ENCODE measurements around the gene TNFRSF1A.

TNFRSF1A gene

DNA sequence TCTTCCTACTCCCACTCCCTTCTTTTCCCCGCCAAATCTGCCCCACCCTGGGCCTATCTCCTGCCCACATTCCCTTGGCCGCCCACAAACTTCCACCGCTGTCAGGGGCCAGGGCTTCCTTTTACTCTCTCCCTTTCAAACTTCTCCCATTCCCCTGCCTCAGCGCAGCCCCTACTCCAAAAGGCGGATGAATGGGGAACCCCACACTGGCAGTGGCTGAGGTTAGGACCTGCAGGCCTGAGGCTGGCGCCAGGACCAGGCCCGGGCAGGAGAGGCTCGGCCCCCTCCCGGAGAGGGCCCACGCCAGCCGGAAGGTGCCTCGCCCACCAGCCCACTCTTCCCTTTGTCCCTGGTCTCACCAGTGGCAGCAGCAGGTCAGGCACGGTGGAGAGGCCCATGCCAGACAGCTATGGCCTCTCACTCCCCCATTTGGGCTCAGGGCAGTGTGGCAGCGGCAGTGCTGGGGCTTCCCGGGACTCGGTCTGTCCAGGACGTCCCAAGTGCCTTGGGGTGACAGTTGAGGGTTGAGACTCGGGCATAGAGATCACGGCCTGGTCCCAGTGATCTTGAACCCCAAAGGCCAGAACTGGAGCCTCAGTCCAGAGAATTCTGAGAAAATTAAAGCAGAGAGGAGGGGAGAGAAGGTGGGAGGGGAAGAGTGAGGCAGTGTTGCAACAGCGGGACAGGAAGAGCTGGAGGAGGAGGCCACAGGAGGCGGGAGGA lies at the start of gene TNFRSF1A:
Gene TNFRSF1A, minus strand, starts transcription at position 660 of the 723 bp plus-strand sequence. Its CDS starts 262 bp downstream, at position 398.
- peak; percentile 38 for DNase-seq

DNA sequence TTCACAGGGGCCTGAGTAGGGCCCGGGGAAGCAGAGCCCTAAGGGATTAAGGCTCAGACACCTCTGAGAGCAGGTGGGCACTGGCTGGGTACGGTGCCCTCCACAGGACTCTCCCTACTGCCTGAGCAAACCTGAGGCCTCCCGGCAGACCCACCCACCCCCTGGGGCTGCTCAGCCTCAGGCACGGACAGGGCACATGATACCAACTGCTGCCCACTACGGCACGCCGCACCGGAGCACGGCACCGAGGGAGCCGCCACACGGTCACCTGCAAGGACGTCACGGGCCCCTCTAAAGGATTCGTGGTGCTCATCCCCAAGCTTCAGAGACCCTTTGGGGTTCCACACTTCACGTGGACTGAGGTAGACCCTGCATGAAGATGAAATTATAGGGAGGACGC lies 49.1 kb upstream of the TNFRSF1A start:
- DNase-seq = no peak

DNA sequence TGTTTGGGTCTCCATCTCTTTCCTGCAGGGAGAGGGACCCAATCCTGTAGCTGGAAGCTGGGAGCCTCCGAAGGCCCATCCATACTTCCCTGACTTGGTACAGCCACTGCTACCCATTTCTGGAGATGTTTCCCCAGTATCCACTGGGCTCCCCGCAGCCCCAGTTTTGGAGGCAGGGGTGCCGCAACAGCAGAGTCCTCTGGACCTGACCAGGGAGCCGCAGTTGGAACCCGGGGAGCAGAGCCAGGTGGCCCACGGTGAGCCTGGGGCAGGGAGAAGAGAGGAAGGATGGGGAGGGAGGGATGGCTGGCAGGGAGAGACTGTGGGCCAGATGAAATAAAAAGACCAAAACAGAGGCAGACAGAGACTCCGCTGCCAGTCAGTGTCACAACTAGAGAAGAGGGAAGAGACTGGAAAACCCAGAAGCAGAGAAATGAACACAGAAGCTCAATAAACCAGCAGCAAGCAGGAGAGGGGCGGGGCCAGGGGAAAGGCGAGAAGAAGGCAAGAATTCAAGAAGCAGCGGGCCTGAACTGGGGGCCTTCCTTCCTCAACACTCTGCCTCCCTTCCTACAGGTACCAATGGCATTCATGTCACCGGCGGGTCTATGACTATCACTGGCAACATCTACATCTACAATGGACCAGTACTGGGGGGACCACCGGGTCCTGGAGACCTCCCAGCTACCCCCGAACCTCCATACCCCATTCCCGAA lies 48.4 kb upstream of the TNFRSF1A start:
- no peak for DNase-seq

DNA sequence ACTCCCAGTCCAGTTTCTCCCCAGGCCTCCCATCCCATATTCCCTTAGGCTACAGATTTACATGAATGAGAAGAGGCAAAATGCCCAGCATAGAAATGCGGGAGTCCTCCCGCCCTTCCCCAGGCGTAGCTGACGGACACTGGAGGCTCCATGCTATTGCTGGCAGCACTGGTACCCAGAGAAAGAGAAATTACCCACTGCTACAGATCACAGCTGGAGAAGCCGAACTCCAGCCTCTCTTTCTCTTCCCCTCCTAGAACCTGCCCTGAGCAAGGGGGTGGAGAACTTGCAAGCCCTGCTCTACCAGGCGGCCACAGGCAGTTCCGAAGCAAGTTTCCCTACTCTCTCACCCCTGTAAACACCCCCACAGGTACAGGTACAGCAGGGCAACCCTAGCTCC lies 45.7 kb upstream of the TNFRSF1A start:
- no peak for DNase-seq

DNA sequence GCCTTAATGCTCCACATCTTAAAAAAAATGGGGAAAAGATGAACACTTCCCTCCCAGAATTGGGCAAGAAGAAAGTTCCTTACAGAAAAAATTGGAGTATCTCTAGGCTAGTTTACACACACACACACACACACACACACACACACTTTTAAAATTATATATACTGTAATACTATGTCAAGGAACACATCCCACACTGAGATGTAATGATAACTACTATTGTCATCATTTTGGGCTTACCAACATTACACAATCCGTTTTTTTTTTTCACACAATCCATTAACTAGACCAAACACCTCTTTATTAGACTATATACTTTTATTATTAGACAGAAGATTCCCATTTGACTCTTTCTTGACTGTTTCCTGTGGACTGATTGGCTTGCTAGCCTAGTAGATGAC lies 44.6 kb upstream of the TNFRSF1A start:
- DNase-seq = no peak

DNA sequence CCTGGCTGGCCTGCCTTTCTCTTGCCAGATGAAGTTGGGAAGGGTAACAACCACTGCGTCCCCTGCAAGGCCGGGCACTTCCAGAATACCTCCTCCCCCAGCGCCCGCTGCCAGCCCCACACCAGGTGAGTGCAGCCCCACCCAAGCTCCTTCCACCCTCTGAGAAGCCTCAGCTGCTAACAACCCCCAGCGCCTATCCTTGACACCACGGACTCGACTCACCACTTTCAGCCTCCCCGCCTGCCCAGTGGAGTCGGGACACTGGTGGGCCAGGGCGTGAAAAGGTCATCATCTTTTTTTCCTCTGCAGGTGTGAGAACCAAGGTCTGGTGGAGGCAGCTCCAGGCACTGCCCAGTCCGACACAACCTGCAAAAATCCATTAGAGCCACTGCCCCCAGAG lies 44.2 kb upstream of the TNFRSF1A start:
- DNase-seq = no peak

DNA sequence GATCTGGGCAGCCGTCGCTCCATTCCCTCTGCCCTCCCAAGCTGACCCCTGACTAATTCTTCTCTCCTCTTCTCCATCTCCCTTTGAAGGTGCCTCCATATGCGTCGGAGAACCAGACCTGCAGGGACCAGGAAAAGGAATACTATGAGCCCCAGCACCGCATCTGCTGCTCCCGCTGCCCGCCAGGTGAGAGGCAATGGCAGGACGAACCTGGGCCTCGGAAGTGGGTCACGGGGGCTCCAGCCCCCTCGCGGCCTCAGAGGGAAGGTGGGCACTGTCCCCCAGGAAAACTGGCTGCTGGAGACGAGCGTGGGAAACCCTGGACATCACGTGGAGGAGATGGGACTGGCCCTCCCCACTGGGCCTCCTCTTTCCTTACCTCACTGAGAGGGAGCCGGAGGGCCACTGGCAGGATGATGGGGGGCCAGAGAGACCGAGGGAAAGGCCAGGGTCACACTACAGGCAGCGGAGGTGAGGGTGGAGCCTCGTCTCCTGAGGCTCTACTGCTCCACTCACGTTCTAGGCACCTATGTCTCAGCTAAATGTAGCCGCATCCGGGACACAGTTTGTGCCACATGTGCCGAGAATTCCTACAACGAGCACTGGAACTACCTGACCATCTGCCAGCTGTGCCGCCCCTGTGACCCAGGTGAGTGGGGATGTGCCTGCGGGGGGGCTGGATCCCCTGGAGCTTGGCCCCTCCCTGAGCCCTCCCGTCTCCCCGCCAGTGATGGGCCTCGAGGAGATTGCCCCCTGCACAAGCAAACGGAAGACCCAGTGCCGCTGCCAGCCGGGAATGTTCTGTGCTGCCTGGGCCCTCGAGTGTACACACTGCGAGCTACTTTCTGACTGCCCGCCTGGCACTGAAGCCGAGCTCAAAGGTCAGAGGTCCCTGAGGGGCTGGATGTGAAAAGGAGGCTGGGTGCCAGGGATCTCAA lies 42.9 kb upstream of the TNFRSF1A start:
- DNase-seq = no peak

DNA sequence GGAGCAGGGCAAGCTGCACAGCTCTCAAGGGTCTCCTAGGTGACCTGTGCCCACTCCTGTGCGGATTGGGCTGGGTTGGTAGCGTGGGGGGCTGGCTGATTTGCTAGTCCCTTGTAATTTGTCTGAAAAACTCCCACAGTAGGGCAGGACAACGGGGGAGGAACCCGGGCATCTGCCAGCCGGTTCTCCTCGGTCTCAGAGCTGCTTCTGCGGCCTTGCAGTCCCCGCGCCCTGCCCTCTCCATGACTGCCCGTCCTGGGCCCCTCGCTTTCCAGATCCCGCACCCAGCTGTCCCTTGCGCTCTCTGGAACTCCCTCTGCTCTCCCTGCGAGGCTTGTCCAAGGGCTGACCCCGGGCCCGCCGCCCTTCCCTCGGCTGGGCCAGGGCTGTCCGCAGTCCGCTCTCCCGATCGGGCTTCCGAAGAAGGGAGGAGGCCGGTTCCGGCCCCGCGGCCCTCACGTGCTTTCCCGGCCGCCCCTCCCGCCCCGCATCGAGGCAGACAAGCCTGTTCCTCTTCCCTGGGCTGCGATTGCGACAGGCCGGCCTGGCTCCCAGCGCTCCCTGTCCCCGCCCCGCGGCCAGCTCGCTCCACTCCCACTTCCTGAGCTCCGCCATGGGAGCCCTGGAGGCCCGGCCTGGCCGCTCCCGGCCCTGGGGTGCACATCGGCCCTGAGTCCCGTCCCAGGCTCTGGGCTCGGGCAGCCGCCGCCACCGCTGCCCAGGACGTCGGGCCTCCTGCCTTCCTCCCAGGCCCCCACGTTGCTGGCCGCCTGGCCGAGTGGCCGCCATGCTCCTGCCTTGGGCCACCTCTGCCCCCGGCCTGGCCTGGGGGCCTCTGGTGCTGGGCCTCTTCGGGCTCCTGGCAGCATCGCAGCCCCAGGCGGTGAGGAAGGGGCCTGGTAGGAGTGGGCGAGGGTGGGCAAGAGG lies 42.0 kb upstream of the TNFRSF1A start, which contains the start of gene LTBR:
Gene LTBR, plus strand, starts transcription at position 591 of the 927 bp plus-strand sequence. Its CDS starts 197 bp downstream, at position 788.
- DNase-seq = peak; percentile 13

DNA sequence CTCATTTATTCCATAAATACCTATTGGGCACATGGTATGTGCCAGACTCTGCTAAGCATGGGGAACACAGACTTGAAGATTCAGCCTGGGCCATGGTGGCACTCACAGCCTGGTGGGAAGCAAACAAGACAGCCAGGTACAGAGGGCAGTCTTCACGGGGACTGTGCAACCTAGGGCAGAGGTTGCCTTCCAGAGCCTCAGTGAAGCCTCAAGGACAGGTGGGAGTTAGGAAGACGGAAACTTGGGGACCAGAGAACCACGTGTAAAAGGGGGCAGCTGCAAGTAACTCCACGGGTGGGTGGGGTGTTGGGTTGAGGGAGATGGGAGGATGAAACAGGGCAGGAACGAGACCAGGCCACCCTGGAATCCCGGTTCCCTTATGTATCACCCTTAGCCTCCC lies 41.1 kb upstream of the TNFRSF1A start:
- DNase-seq = no peak

DNA sequence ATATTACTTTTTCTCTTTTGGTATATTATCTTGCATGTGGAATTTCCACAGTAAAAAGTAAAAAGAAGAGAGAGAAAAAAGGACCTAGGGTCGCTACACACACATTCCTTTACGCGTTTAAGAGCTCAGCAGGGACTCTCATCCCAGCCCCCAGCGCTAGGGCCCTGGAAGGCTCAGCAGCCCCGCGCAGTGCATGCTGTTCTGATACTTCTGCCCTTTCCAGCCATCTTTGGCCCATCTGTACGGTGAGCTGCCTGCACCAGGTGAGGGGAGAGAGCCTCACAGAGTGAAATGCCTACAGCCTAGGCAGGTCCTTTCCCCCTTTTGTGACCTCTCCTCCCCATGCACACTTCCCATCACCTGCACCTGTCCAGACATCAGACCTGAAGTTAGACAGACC lies 40.5 kb upstream of the TNFRSF1A start:
- DNase-seq = no peak

DNA sequence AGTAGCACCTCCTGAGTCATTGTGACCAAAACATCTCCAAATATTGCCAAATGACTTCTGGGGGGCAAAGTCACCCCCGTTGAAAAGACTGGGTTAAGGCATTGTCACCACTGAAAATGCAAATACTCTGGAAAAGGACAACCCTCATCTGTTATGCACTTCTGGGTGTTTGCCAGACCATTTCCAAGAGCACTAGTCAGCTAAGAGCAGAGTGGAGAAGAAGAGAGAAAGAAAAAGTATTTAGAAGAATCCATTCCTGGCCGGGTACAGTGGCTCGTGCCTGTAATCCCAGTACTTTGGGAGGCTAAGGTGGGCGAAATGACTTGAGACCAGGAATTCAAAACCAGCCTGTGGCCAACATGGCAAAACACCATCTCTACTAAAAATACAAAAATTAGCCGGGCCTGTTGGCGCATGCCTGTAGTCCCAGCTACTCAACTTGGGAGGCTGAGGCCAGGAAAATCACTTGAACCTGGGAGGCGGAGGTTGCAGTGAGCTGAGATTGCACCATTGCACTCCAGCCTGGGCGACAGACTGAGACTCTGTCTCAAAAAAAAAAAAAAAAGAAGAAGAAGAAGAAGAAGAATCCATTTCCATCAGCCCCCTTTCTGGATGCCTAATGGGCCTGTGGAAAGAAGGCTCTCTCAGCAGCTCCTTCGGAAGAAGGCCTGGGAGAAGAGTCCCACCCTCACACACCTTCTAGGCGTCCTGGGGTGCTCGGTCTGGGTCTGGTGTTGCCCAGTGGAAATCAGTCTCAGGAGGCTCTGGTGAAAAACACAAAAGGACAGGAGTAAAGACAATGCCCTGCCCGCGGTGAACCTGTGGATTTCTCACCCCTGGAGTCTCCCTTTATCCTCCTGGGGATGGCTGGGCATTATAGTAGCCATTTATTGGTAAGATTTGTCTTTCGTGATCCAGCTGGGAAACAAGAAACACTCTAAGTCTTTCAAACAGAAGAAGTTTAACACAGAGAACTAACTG lies 38.6 kb upstream of the TNFRSF1A start:
- DNase-seq = no peak

DNA sequence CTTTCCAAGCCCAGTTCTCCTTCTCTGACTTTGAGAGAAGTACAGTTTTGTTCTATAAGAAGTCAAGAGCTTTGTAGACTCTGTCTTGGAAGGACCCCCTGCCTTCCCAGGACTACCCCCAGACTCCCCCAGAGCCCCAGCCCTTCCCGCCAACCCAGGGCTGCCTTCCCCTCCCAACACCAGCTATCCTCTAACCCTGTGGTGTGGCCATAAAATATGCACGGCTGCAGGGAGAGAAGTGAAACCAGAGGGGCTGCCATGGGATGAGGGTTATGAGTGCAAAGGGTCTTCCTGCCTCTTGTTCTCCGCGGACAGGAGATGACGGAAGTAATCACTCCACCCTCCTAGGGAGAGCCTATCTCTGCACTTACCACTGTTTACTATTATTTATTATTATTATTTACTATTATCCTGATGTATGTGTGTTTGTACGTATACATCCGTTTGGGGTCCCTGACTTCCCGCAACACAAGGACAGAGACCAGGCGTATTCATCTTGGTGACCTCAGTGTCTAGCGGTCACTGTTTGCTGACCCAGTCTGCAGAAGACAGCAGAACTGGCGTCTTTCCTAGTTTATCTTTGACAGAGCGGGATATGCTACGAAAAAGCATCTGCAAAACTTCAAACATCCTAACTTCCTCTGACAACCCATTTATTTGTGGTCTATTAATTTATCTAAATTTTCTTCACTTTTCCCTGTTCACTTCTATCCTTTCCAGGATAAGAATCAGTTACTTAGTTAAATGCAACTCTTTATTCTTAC lies 37.0 kb upstream of the TNFRSF1A start:
- DNase-seq = no peak

DNA sequence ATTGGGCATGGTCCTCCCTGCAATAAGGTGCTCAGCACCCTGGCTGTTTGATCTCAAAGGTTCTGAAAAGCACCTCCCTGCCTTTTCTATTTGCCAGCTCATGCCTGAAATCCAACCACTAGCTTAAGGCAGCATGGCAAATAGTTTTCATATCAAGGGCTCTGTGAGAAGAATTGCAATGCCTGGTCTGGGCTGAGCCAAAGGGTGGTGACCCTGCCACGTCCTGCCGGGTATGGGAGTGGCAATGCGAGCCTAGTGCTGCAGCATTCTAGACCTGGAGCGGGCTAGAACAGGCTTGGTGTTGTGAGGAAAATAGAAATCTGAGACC lies 35.8 kb upstream of the TNFRSF1A start:
- no peak for DNase-seq

DNA sequence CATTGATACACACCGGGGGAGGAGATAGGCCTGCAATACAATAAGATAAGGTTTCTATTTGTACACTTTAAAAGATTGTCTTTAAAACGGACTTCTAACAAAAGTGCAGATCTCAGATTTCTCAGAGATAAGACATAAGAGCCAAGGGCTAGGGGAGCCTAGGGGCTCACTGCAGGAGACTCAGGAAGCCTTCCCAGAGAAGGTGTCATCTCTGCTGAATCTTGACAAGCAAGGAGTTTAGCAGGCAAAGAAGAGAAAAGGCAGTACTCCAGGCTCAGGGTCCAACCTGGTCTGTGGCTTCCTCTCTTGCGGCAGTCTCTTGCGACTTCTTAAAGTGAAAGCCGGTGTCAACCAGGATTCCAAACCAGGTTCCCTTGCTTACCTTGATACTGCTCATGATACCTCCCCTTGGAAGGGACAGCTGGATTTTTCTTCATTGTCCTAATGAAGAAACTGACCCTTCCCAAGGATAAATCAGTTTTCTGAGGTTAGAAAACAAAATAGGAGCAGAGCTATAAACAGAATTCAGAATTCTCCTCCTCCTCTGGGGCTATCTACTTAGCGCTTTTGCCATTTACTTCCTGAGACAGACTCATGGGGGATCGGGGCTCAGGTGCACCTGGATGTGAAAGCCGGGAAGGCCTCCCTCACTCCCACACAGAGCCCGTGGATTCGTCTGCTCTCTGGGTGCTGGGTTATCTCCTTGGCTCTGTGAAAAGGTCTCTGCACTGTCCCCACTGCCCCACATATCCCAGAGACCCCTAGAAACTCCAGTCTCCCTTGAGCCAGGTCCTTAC lies 35.2 kb upstream of the TNFRSF1A start:
- DNase-seq = no peak

DNA sequence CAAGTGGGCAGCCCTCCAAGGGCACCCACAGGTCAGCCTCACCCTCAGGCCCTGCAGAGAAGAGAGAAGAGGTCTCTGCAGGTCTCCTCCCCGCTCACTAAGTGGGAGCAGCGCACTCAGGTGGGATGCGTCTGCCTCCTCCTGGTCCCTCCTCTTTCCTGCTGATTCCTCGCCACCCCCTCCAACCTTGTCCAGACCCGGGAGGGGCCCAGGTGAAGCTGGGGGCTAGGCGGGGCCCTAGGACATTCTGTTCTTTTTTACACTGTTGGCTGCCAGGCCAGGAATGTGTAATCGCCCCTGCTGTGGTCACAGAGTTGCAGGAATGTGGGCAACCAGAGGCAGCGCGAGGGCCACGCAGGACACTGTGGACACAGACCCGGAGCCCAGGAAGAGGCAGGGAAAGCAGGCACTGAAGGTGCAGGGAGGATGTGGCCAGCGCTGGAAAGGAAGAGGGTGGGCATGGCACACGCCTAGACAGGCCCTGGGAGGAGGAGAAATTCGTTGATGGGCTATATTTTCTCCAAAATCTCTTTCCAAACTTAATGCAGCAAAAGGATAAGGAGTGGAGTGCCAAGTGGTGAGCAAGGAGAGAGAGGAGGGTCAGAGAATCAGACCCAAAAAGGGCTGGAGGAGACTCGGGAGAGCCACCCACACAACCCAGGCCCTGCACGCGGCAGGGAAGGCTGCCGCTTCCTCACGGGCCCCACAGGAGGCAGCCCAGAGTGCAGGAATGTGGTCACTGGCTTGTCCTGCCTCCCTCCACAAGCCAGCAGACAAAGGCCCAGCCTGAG lies 34.4 kb upstream of the TNFRSF1A start:
- DNase-seq = no peak

DNA sequence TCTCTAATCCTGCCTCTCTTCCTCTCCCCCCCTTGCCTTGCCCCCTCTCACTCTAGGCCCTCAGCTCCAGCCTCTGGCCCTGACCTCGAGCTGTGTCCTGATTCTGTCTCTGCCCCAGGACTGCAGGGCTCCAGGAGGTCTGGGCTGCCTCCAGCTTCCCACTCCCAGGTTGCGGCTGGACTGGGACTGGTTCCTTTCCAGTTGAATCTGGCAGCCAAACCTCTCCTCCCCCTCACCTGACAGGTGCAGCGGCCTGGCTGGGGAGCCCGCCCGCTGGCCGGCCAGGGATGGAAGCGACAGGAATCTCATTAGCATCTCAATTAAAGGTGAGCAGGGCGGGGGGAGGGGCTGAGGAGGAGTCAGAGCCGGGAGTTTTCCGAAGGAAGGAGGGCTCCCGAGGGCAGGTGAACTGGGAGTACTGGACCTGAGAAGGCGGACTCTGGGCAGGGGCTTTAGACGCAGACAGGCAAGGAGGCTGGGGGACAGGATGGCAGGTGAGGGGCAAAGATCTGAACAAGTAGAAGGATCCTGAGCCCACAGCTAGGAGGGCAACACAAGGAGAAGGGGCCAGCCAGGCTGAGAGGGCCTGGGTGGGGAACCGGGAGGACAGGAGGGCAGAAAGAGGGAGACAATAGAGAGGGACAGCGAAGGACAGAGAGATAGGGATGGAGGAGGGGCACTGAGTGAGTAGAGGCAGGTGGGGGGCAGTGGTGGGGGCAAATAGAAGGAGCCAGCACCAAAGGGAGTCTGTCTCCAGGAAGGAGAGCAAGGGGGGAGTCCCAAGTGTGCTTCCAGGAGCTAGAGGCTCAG lies 33.6 kb upstream of the TNFRSF1A start, which contains the start of gene SCNN1A:
Gene SCNN1A, minus strand, starts transcription at position 295 of the 810 bp plus-strand sequence. CDS start 780 bp downstream, outside the sequence.
- no peak for DNase-seq

DNA sequence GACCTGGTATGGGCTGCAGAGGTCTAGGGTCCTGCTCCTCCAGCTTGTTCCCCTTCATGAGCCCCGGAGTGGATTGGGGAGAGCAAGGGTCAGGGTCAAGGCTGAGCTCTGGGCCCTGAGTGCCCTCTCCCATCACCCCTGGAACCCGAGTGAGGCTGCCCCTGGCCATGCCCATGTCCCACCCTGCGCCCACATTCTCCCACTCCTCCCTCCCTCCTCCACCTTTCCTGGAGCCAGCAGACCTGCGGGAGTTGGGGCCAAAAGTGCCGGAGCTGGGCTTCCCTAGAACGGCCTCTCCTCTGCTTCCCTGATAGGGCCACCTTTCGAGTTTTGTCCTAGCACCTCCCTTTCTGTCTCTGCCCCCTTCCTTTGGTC lies 32.9 kb upstream of the TNFRSF1A start:
- DNase-seq = no peak

All from activated CD4-positive, alpha-beta T cell treated with anti-CD3 and anti-CD28 coated beads, Interleukin-2, amount 50 U/mL, for 1 hour (primary cell).